ENCODE results near the gene TUT4.

The TUT4 gene

DNA sequence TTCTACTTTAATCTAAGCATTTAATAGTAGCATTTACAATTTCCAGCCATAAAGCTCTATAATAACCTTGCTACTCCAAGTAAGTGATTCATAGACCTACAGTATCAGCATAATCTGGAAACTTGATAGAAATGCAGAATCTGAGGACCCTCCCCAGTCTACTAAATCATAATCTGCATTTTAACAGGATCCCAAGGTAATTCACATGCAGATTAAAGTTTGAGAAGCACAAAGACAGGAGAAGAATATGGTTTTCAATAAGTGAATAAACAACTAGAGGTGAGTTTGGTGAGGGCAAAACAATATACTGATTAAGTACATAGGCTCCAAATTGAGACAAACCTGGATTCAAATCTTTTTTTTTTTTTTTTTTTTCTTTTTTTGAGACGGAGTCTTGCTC is 91.1 kb downstream of the TUT4 start:
- DNase-seq (ENCODE audit: low read depth) = no peak

DNA sequence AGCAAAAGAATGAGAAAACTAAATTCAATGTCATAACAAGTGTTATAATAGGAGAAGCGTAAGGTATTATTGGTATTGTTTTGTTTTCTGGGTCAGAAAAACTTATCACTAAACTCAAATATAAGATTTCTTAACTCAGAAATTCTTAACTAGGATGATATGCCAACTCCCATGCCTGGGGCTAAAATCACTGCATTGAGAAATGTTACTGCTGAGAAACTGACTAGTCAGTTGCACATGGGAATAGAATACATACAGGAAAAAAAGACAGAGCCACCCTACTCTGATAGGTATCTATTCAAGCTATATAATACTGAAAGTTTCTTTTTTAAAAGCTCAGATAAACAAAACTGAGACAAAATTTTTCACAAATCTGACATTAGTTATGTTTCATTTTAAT is 92.2 kb downstream of the TUT4 start:
- DNase-seq (ENCODE audit: low read depth) = peak; percentile 10

DNA sequence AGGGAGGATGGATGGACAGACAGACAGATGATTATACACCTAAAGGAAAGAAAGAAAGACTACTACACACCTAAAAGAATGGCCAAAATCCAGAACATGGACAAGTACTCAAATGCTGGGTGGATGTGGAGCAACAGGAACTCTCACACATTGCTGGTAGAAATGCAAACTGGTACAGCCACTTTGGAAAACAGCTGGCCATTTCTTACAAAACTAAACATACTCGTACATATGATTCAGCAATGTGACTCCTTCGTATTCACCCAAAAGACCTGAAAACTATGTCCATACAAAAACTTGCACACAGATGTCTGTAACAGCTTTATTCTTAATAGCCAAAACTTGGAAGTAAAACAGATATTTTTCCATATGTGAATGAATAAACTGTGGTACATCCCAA is 97.2 kb downstream of the TUT4 start:
- no peak for DNase-seq (ENCODE audit: low read depth)

- DNase-seq (ENCODE audit: low read depth) = no peak
These were observed 98.1 kb downstream of the TUT4 start for GRCh38 chr1:52454779-52455178.

GRCh38 chr1:52454127-52454526 is 98.8 kb downstream of the TUT4 start:
- DNase-seq (ENCODE audit: low read depth) = no peak

GRCh38 chr1:52444463-52444862 is 108.4 kb downstream of the TUT4 start:
- DNase-seq (ENCODE audit: low read depth) = no peak

- DNase-seq (ENCODE audit: low read depth) = no peak
These were observed 112.9 kb downstream of the TUT4 start for GRCh38 chr1:52439976-52440375.

DNA sequence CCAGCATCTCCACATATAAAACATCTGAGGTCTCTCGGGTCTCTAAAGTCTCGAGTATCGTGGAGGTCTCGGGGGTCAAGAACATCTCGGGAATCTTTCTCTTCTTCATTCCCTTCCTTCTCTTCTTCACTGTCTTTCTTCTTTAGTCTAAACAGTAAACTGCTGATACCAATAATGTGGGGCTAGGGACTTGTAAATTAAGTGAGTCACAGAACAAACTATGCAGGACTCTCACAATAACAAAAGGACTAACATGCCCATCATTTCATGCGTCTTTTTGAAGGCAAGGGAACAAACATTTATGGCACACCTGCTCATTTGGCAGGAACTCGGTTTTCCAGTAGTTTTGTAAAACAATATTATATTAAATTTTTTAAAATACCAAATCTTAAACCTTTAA is 116.1 kb downstream of the TUT4 start:
- DNase-seq (ENCODE audit: low read depth) = no peak

GRCh38 chr1:52435650-52436049 is 117.2 kb downstream of the TUT4 start:
- no peak for DNase-seq (ENCODE audit: low read depth)

DNA sequence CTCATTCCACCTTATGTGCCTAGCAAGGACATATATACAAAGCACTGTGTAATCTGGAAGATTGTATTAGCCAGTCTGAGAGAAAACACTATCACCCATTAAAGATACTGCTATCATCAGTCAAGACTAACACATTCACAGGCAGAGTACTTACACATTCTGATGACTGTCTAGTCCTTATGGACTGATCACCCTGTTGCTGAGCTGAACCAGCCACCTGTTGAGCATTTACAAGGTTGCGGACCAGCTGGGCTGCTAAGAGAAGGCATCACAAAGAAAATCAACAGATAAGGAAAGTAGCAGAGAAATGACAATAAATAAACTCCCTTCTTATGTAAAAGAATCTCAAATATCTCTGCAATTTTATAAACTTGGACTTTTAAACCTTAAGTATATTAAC is 117.7 kb downstream of the TUT4 start:
- DNase-seq (ENCODE audit: low read depth) = no peak

DNA sequence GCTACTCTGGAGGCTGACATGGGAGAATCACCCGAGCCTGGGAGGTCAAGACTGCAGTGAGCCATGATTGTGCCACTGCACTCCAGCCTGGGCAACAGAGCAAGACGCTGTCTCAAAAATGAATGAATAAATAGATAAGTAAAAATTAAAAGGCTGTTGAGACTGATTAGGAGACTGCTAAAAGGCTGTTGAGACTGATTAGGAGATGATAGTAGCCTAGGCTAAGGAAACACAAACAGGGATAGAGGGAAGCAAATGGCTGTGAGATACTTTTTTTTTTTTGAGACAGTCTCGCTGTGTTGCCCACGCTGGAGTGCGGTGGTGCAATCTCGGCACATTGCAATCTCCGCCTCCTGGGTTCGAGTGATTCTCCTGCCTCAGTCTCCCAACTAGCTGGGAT is 120.1 kb downstream of the TUT4 start:
- no peak for DNase-seq (ENCODE audit: low read depth)

- no peak for DNase-seq (ENCODE audit: low read depth)
These were observed 125.7 kb downstream of the TUT4 start for GRCh38 chr1:52427152-52427551.

GRCh38 chr1:52426371-52426770 is 126.5 kb downstream of the TUT4 start:
- DNase-seq (ENCODE audit: low read depth) = peak; percentile 17

GRCh38 chr1:52424813-52425212 is 128.1 kb downstream of the TUT4 start:
- DNase-seq (ENCODE audit: low read depth) = no peak

DNA sequence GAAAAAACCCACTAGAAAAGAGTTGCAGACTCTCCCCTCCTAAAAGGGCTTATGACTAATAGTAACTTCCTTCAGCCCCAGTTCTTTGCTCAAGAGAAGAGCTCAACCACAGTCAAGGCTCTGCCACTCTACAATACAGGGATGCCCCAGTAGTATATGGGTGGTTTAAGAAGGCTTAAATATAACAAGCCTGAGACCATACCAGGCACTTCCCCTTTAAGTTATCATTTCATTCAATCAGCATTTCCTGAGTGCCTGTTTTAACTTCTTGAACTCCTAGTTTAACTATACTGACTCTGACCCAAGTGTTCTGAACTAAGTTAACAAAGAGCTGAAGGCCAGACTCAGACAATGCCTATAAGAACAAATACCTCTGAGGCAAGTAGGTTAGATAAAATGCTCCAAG is 128.7 kb downstream of the TUT4 start:
- DNase-seq (ENCODE audit: low read depth) = no peak

- DNase-seq (ENCODE audit: low read depth) = no peak
These were observed 129.1 kb downstream of the TUT4 start for GRCh38 chr1:52423771-52424170.

DNA sequence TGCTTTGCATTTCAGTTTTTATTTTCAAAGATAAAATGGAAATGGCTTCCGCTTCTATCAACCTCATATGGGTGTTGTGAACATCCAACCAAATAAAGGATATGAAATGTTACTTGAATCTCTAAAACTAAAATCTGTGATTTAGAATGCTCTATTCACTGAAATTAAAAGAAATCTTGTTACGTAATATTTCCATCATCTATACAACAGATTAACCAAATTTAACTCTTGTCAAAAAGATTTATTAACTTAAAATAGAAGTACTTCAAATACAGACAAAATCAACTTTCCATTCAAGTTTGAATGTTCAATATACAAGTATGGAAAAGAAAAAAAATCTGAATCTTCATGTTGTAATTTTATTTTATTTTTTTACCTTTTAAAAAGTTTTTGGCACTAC is 129.8 kb downstream of the TUT4 start:
- no peak for DNase-seq (ENCODE audit: low read depth)

DNA sequence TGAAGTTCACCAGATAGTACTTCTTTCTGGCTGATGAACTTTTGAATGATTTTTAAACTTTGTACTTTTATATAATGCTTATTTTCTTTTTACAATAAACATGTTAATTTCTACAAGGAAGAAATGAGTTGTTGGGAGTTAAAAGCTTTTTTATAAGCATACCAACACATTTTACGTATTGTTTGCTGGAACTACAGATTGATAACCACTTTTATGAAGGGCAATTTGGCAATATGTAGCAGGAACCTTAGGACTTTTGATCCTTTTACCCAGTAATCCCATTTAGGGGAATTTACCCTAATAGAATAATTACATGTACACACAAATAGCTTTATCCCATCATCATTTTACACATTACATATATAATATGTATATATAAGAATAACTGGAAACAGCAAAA is 132.2 kb downstream of the TUT4 start:
- DNase-seq (ENCODE audit: low read depth) = no peak

- no peak for DNase-seq (ENCODE audit: low read depth)
These were observed 136.1 kb downstream of the TUT4 start for GRCh38 chr1:52416811-52417210.

DNA sequence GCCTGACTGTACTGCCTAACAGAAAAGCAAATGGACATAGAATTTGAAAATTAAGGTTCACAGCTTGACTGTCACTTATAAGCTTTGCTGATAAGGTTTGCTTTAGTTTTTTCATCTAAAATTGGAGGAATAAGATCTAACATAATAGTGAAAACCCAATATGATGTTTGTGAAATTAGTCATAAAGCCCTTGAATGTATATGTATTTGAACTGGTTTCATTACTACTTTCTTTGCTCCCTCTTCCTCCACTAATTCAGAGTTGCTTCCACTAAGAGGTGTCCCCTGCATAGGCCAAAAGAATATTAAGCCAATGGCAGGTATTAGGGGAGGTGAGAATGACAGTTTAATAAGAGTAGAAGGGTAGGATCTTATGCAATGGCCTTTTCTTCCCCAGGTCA is 137.9 kb downstream of the TUT4 start:
- no peak for DNase-seq (ENCODE audit: low read depth)

DNA sequence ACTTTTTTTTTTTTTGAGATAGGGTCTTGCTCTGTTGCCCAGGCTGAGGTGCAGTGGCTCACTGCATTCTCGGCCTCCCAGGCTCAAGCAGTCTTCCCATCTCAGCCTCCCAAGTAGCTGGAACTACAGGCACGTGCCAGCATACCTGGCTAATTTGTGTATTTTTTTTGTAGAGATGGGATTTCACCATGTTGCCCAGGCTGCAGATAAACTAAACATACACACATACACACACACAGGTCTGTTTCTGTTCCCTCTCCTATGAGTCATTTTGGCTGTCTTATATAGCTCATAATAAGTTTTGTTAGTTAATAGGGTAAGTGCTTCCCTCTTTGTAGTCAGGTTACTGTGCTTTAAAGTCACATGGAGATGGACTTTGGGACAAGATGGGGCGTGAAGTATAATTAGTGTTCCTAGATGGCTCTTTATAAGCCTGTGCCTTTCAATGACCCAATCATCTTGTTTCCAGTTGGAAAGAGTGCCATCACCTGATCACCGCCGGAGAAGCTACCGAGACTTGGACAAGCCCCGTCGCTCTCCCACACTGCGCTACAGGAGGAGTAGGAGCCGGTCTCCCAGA is 139.4 kb downstream of the TUT4 start:
- DNase-seq (ENCODE audit: low read depth) = no peak

DNA sequence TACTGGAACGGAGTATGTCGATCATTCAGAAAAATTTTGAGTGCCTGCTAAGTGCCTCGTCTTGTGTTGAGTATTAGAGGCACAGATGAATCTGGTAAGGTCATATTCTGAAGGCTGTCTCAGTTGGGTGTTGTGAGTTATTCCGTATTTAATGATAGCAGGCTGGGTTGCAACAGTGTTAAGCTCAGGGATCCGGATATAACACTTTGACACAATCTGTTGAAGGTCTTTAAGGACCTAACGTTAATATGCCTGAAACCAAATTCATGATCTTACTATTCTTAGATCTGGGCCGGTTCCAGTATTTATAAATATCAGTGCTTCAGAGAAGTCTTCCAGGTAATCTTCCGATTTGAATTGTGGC is 147.9 kb downstream of the TUT4 start:
- DNase-seq (ENCODE audit: low read depth) = no peak

DNA sequence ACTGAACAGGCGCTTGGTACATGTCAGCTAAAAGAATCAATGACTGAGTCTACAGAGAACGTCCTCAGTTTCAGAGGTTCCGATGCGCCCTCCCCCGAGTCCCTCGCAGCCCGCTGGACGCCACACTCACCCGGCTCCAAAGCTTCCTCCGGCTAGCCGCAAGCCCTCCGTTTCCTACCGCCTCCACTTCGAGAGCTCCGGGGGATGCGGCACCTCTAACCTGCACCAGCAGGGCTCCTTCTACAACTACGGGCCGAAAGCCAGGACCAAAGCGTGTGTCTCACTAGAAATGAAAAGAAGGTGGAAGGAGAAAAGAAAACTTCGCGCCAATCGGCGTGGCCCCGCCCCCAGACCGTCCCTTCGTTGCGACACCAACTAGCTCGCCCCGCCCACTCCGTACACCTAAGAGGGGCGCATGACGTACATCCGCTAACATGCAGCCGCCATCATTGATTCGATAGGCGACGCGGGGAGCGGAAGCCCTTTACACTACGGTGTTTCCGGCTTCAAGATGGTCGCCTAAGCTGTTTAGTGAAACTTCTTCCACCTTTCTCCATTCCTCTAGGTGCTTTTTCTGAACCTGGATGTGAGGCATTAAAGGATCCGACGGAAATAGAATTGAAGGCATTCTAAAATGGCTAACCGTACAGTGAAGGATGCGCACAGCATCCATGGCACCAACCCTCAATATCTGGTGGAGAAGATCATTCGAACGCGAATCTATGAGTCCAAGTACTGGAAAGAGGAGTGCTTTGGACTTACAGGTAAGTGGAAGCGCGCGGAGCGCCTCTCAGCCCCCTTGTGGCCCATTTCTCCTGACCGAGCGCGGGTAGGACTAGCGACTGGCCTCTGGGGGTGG is 148.5 kb downstream of the TUT4 start, which contains the start of the genes ORC1 and PRPF38A:
Gene ORC1 (minus strand): TSS at position 308 of the 859 bp plus-strand sequence. CDS start 2,200 bp downstream, outside the sequence.
Gene PRPF38A (plus strand): TSS at position 487 of the 859 bp plus-strand sequence. CDS start 148 bp downstream, at position 635.
- DNase-seq (ENCODE audit: low read depth) = peak; percentile 73

All from GM04503 (cell line).